22Rv1 (cell line): ENCODE results near the gene AGAP3.

Experiments used
- H3K27ac ChIP-seq: fragments of 450-650 bp; 2 replicates; pipeline ENCODE4 v1.5.1; 2017
- ZFX ChIP-seq: fragments of 450-650 bp; IDR thresholded peaks from 2 replicates; pipeline ENCODE4 v1.6.1; 2017; ENCODE audit warnings: antibody characterized with exemption, borderline replicate concordance
- TF ChIP-seq, protein P1 (sequence below): fragments of 450-650 bp; IDR thresholded peaks from 2 replicates; pipeline ENCODE4 v1.5.1; 2017; ENCODE audit warnings: mild to moderate bottlenecking

The AGAP3 gene

DNA sequence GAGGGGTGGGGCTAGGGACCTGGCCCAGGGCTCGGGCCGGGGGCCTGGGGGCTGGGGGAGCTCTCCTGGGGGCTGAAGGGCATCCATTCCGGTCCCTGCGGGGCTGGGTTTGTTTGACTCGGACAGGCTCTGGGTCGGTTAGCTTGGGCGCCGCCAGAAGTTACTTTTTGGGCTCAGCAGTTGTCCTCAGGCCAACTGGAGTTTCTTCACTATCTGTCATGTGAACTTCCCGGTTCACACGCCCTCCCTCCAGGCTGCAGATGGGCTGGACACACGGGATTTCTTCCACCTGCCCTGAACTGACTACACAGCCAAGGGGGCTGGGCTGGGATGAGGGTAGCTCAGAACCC is 23.1 kb upstream of the AGAP3 start:
- TF ChIP-seq ZFX: no peak
- TF ChIP-seq, protein P1, sequence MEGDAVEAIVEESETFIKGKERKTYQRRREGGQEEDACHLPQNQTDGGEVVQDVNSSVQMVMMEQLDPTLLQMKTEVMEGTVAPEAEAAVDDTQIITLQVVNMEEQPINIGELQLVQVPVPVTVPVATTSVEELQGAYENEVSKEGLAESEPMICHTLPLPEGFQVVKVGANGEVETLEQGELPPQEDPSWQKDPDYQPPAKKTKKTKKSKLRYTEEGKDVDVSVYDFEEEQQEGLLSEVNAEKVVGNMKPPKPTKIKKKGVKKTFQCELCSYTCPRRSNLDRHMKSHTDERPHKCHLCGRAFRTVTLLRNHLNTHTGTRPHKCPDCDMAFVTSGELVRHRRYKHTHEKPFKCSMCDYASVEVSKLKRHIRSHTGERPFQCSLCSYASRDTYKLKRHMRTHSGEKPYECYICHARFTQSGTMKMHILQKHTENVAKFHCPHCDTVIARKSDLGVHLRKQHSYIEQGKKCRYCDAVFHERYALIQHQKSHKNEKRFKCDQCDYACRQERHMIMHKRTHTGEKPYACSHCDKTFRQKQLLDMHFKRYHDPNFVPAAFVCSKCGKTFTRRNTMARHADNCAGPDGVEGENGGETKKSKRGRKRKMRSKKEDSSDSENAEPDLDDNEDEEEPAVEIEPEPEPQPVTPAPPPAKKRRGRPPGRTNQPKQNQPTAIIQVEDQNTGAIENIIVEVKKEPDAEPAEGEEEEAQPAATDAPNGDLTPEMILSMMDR: no peak
- peak overlapping the region; percentile 96 for H3K27ac ChIP-seq

- H3K27ac ChIP-seq: peak overlapping the region; percentile 96; the same call in 1 of the 2 replicates
- TF ChIP-seq, protein P1: no peak
- no peak for TF ChIP-seq ZFX
Measured at GRCh38 chr7:151064454-151064853, 21.8 kb upstream of the AGAP3 start.

- H3K27ac ChIP-seq: peak overlapping the region; percentile 12; the same call in 1 of the 2 replicates
Measured at GRCh38 chr7:151064993-151065392, 21.3 kb upstream of the AGAP3 start.

DNA sequence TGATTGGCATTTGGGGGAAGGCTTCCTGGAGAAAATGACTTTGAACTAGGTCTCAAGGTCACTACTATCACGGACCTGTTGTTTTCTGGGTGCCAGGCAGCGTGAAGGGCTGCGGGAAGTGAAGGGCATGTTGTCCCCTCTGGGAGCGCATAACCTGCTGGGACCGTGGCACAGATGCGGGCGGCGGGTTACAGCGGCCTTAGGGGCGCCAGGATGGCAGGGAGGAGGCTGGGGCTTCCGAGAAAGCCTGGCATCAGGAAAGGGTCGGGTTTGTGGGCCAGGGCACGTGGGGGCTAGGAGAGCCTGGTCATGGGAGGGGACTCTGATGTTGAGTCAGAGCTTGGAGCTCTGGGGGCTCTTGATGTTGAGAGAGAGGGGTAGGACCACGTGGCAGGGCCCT is 20.8 kb upstream of the AGAP3 start:
- TF ChIP-seq, protein P1: no peak
- no peak for TF ChIP-seq ZFX
- peak overlapping the region; percentile 12; the same call in 1 of the 2 replicates for H3K27ac ChIP-seq

More at GRCh38 chr7:151064993-151065392, 21.3 kb upstream of the AGAP3 start:
- TF ChIP-seq, protein P1: no peak
- no peak for TF ChIP-seq ZFX

DNA sequence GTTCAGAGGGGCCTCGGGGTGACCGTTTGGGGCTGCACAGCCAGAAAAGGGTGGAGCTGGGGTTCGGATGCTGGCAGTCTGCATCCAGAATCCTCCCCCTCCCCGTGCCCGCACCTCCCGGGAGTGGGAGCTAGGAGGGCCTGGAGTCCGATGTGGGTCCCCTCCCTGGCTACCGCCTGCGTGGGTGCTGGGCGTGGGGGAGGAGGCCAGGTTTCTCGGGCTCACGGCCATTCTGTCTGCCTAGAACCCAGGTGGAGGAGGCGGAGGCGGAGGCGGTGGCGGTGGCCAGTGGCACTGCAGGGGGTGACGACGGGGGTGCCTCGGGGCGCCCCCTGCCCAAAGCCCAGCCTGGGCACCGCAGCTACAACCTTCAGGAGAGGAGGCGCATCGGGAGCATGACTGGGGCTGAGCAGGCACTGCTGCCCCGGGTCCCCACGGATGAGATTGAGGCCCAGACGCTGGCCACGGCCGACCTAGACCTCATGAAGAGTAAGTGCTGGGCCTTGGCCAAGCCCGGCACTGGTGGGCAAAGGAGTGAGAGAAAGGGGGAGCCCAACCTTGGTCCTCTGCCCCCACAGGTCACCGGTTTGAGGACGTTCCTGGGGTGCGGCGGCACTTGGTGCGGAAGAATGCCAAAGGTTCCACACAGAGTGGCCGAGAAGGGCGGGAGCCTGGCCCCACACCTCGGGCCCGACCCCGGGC is 19.9 kb upstream of the AGAP3 start:
- no peak for TF ChIP-seq ZFX
- TF ChIP-seq, protein P1: no peak
- H3K27ac ChIP-seq: no peak overlapping the region; the same call in 1 of the 2 replicates

DNA sequence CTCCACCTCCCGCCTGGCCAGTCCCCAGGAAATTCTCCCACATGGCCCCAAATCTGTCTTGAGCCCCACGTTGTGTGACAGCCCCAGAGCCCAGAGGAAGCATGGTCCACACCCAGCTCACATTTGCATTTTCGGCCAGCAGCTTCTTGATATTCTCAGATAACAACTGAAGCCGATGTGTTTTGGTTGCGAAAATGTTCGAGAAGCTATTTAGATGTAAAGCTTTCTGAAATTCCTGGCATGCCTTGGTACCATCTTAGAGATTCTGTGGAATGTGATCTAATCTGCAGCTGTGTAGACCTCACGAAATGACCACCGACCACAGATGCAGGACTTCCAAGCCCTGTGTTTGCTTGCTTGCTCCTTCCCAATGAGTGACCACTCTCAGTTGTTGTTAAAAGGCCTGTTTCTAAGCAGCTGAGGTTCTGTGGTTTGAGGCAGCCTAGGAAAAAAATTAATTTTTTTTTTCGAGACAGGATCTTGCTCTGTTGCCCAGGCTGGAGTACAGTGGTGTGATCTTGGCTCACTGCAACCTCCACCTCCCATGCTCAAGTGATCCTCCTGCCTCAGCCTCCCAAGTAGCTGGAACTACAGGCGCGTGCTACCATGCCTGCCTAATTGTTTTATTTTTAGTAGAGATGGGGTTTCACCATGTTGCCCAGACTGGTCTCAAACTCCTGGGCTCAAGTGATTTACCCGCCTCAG is 18.1 kb upstream of the AGAP3 start:
- peak overlapping the region; percentile 7; the same call in 1 of the 2 replicates for H3K27ac ChIP-seq
- TF ChIP-seq ZFX: no peak
- TF ChIP-seq, protein P1: no peak
